Keratinocyte (primary cell): ENCODE data around the gene CAP2. TPM values are rescaled to one million over a fixed set of nuclear protein-coding genes. Genes with fewer than 3 reads are reported as not detected.

Experiments used
- DNase-seq: peaks from one replicate; pipeline ENCODE4 v3.0.0-alpha.2; 2011; ENCODE audit warnings: low read depth, missing footprints, low spot score
- FAIRE-seq: peaks from 2 replicates; lab custom pipeline; 2011; peaks lifted over from hg19 to GRCh38; lab: Jason Lieb, UNC
- H2AFZ ChIP-seq: 2 replicates; pipeline ENCODE4 v1.6.0; 2012; ENCODE audit warnings: low read length, control low read depth, inconsistent platforms; ENCODE audit not compliant: control insufficient read depth
- H3K27ac ChIP-seq: 2 replicates; pipeline ENCODE4 v1.5.1; 2011; ENCODE audit warnings: low read length; ENCODE audit not compliant: control insufficient read depth, insufficient read depth
- H3K27me3 ChIP-seq: 3 replicates; pipeline ENCODE4 v1.6.0; 2011; ENCODE audit warnings: low read length; ENCODE audit not compliant: control insufficient read depth, insufficient read depth; ENCODE audit errors: extremely low read depth
- H3K36me3 ChIP-seq, 2 experiments: 2 replicates in 1 of 2; 3 replicates in 1 of 2; pipeline ENCODE4 v1.5.1; 2011; ENCODE audit warnings: low read length in 2 of 2, mild to moderate bottlenecking in 1 of 2; ENCODE audit not compliant: control insufficient read depth in 2 of 2, insufficient read depth in 2 of 2; ENCODE audit errors: extremely low read depth in 1 of 2
- H3K4me1 ChIP-seq: 3 replicates; pipeline ENCODE4 v1.5.1; 2011; ENCODE audit warnings: low read length; ENCODE audit not compliant: control insufficient read depth, insufficient read depth; ENCODE audit errors: extremely low read depth
- H3K4me2 ChIP-seq: 3 replicates; pipeline ENCODE4 v1.6.0; 2011; ENCODE audit warnings: low read depth, low read length; ENCODE audit not compliant: control insufficient read depth, insufficient read depth; ENCODE audit errors: extremely low read depth
- H3K4me3 ChIP-seq, 3 experiments: fragments of 200-600 bp in 1 of 3; sonication (generic) in 1 of 3; 2 replicates in 2 of 3; 3 replicates in 1 of 3; pipeline ENCODE4 v1.5.1; 2011 to 2016; ENCODE audit warnings: low read length in 3 of 3, mild to moderate bottlenecking in 3 of 3, control low read depth in 2 of 3, inconsistent platforms in 1 of 3, low read depth in 1 of 3, mixed read lengths in 1 of 3, mixed run types in 1 of 3, moderate library complexity in 1 of 3; ENCODE audit not compliant: control insufficient read depth in 2 of 3, insufficient read depth in 2 of 3; ENCODE audit errors: extremely low read depth in 1 of 3
- H3K79me2 ChIP-seq: 2 replicates; pipeline ENCODE4 v1.6.0; 2012; ENCODE audit warnings: low read length; ENCODE audit not compliant: control insufficient read depth, insufficient read depth
- H3K9ac ChIP-seq: 3 replicates; pipeline ENCODE4 v1.6.0; 2011; ENCODE audit warnings: low read length; ENCODE audit not compliant: control insufficient read depth, insufficient read depth; ENCODE audit errors: extremely low read depth
- H3K9me1 ChIP-seq: 3 replicates; pipeline ENCODE4 v1.6.0; 2011; ENCODE audit warnings: low read length; ENCODE audit not compliant: control insufficient read depth, insufficient read depth; ENCODE audit errors: extremely low read depth
- H3K9me3 ChIP-seq: 2 replicates; pipeline ENCODE4 v1.5.1; 2012; ENCODE audit warnings: low read depth, low read length; ENCODE audit not compliant: control insufficient read depth
- H4K20me1 ChIP-seq: 3 replicates; pipeline ENCODE4 v1.6.0; 2011; ENCODE audit warnings: low read length; ENCODE audit not compliant: control insufficient read depth, insufficient read depth; ENCODE audit errors: extremely low read depth
- CTCF ChIP-seq, 3 experiments: IDR thresholded peaks in 1 of 3; conservative IDR thresholded peaks in 1 of 3; optimal IDR thresholded peaks in 1 of 3; 2 replicates in 2 of 3; 3 replicates in 1 of 3; pipeline versions ENCODE3 to v1.5.1; 2011; ENCODE audit warnings: low read length in 3 of 3, mild to moderate bottlenecking in 3 of 3, moderate library complexity in 2 of 3, control low read depth in 1 of 3, inconsistent platforms in 1 of 3; ENCODE audit not compliant: insufficient read depth in 2 of 3; ENCODE audit errors: extremely low read depth in 1 of 3
- EZH2 ChIP-seq: IDR thresholded peaks from one replicate; pipeline ENCODE4 v1.6.1; 2012; ENCODE audit warnings: inconsistent platforms, mild to moderate bottlenecking, low read length, moderate library complexity
- dilution Hi-C: fragments of 300-500 bp; cut with MboI; formaldehyde crosslinking; loops from one replicate; pipeline ENCODE4 v1.7.0; 2020; ENCODE audit warnings: low sequenced_read_pairs; ENCODE audit not compliant: extremely low pct_ligation_motif_present
- polyA plus RNA-seq, 5 experiments: library from polyadenylated mRNA; depleted of rRNA in 3 of 5; stranded (reverse) in 3 of 5; stranded (forward) in 1 of 5; unstranded in 1 of 5; fragments of >200 nt; gene quantifications; 1 replicate in 1 of 5; 2 replicates in 3 of 5; 3 replicates in 1 of 5; pipeline versions ENCODE4 v1.2.1 to v1.2.3, GENCODE V29; 2011 to 2012; ENCODE audit warnings: missing spikeins in 2 of 5, low read depth in 1 of 5, low replicate concordance in 1 of 5

CAP2 gene
- polyA plus RNA-seq, 1 donor (not counting 4 experiments of a cell fraction or from before 2014, with no cell fraction given), result 12.1 TPM

DNA sequence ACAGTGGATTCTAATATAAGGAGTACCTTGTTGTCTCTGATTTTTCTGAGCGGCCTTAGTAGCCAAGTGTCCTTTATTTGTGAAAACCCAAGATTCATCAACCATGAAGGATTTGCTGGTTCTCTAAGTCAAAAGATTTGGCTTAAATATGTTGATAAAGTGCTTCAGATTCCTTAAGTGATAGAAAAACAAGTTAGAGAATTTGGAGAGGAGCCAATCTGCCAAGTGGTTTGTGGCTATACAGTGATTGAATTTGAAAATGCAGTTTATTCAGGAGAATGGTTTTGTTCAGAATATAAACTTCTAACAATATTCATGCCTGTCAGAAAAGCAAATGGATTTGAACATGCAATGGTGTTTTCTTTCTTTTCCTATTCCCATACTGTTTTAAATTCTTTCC lies 54.8 kb downstream of the CAP2 start:
- Histone ChIP-seq H3K27ac (no peak overlapping the region), H3K4me2 (no peak overlapping the region), H3K79me2 (no peaks in the 10 kb centered on the region), H3K27me3 (no peaks in the 10 kb centered on the region), H3K4me3 (no peak overlapping the region), H3K9me1 (no peaks in the 10 kb centered on the region), H3K9me3 (no peaks in the 10 kb centered on the region), H2AFZ (no peak overlapping the region), H3K4me1 (no peaks in the 10 kb centered on the region), H4K20me1 (no peaks in the 10 kb centered on the region), H3K36me3 (no peaks in the 10 kb centered on the region), H3K9ac (no peak overlapping the region)
- FAIRE-seq, result no peak
- DNase-seq, result no peak
- dilution Hi-C loops, result no loop called here
- TF ChIP-seq EZH2, result no peak
- TF ChIP-seq CTCF (optimal IDR thresholded peaks at IDR 0.05 in 1 of 3, IDR thresholded peaks at IDR 0.05 in 1 of 3, conservative IDR thresholded peaks at IDR 0.05 in 1 of 3; ENCODE audit: extremely low read depth in 1 of 3, insufficient read depth in 2 of 3, low read length in 3 of 3), result no peak

DNA sequence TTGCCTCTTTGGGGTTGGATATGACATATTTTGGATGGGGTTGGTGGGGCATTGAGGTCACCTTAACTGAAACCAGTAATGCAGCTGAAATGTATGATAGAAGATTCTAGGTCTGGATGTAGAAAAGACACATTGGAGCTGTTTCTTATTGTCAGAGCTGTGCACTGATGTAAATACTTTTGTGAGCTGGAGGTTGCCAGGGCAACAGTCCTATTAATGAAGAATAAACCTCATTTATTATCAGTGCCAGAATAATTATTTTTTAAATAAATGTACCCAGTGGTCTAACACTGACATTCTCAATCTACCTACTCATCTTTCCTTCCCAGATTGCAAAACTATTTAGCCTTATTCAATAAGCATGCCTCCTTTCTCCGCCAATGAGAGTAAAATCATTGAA lies 57.0 kb downstream of the CAP2 start:
- Histone ChIP-seq H3K79me2 (no peaks in the 10 kb centered on the region), H4K20me1 (no peaks in the 10 kb centered on the region), H2AFZ (no peak overlapping the region), H3K9me3 (no peaks in the 10 kb centered on the region), H3K27me3 (no peaks in the 10 kb centered on the region), H3K4me1 (no peaks in the 10 kb centered on the region), H3K27ac (no peak overlapping the region), H3K9me1 (no peaks in the 10 kb centered on the region), H3K4me2 (no peak overlapping the region), H3K36me3 (peaks cover 0 to 2% of the 10 kb centered on the region in 2 experiments), H3K9ac (no peak overlapping the region), H3K4me3 (no peak overlapping the region)
- DNase-seq (no peak), FAIRE-seq (no peak)
- TF ChIP-seq CTCF (optimal IDR thresholded peaks at IDR 0.05 in 1 of 3, IDR thresholded peaks at IDR 0.05 in 1 of 3, conservative IDR thresholded peaks at IDR 0.05 in 1 of 3; ENCODE audit: extremely low read depth in 1 of 3, insufficient read depth in 2 of 3, low read length in 3 of 3) (no peak), EZH2 (no peak)
- dilution Hi-C loops, result no loop called here
